H1 (cell line): ENCODE results near the gene NFAM1. TPM values are rescaled to one million over a fixed set of nuclear protein-coding genes. Genes with fewer than 3 reads are reported as not detected.

ENCODE experiments used
- CTCF ChIA-PET: fragments of 300-600 bp; sonication (Branson Sonifier 250); formaldehyde crosslinking; loops from one replicate; lab custom pipeline; 2021; ENCODE audit not compliant: partially characterized antibody; lab: Charles Lee
- POLR2A ChIA-PET: fragments of 300-600 bp; sonication (Branson Sonifier 250); formaldehyde crosslinking; loops from one replicate; lab custom pipeline; 2021; ENCODE audit warnings: inconsistent platforms; ENCODE audit not compliant: partially characterized antibody; lab: Charles Lee
- DNase-seq, 2 experiments: peaks; one replicate each; pipeline versions ENCODE4 v3.0.0 to v3.0.0-alpha.2; 2010 to 2022; ENCODE audit warnings: low spot score in 2 of 2, low read depth in 1 of 2, mixed read lengths in 1 of 2
- FAIRE-seq: peaks from 2 replicates; lab custom pipeline; 2011; peaks lifted over from hg19 to GRCh38; lab: Jason Lieb, UNC
- H2AFZ ChIP-seq: 2 replicates; pipeline ENCODE4 v1.8.1; 2012; ENCODE audit warnings: low read length, inconsistent platforms
- H2AK5ac ChIP-seq: 2 replicates; pipeline ENCODE4 v1.6.1; 2013; ENCODE audit warnings: low read depth, low read length
- H2BK120ac ChIP-seq: replicated peaks from 2 replicates; pipeline ENCODE3; 2013; ENCODE audit warnings: low read depth, low read length, inconsistent platforms
- H2BK12ac ChIP-seq: 2 replicates; pipeline ENCODE4 v1.6.1; 2013; ENCODE audit warnings: low read depth, low read length
- H2BK15ac ChIP-seq: 2 replicates; pipeline ENCODE4 v1.6.1; 2013; ENCODE audit warnings: low read length
- H2BK20ac ChIP-seq: 2 replicates; pipeline ENCODE4 v1.6.1; 2013; ENCODE audit warnings: low read length
- H2BK5ac ChIP-seq: 2 replicates; pipeline ENCODE4 v1.6.1; 2013; ENCODE audit warnings: low read depth, low read length
- H3K14ac ChIP-seq: 2 replicates; pipeline ENCODE4 v1.6.1; 2013; ENCODE audit warnings: inconsistent platforms; ENCODE audit not compliant: insufficient read length
- H3K18ac ChIP-seq: 2 replicates; pipeline ENCODE4 v1.6.1; 2013; ENCODE audit warnings: low read length; ENCODE audit errors: extremely low read depth
- H3K23ac ChIP-seq: 2 replicates; pipeline ENCODE4 v1.6.1; 2013; ENCODE audit warnings: inconsistent platforms; ENCODE audit not compliant: insufficient read length
- H3K23me2 ChIP-seq: 2 replicates; pipeline ENCODE4 v1.6.1; 2013; ENCODE audit warnings: low read depth, low read length
- H3K27ac ChIP-seq: 2 replicates; pipeline ENCODE4 v1.6.1; 2011; ENCODE audit warnings: low read depth, low read length, inconsistent platforms
- H3K27me3 ChIP-seq, 4 experiments: replicated peaks in 1 of 4; 1 replicate in 1 of 4; 2 replicates in 3 of 4; pipeline versions ENCODE4 v1.6.1 to v1.8.1; 2011 to 2013; ENCODE audit warnings: low read length in 3 of 4, mild to moderate bottlenecking in 3 of 4, inconsistent platforms in 2 of 4, mixed read lengths in 2 of 4, moderate library complexity in 1 of 4; ENCODE audit not compliant: control insufficient read depth in 3 of 4, insufficient read depth in 3 of 4; ENCODE audit errors: extremely low read depth in 1 of 4
- H3K36me3 ChIP-seq, 4 experiments: 2 replicates each; pipeline versions ENCODE4 v1.6.1 to v1.8.1; 2011 to 2013; ENCODE audit warnings: mild to moderate bottlenecking in 4 of 4, low read length in 3 of 4, moderate library complexity in 2 of 4, control low read depth in 1 of 4, inconsistent platforms in 1 of 4; ENCODE audit not compliant: insufficient read depth in 4 of 4, control insufficient read depth in 2 of 4
- H3K4ac ChIP-seq: replicated peaks from 2 replicates; pipeline ENCODE3; 2013; ENCODE audit warnings: low read length, low read depth, mixed read lengths, inconsistent platforms; ENCODE audit not compliant: insufficient read length
- H3K4me1 ChIP-seq, 4 experiments: replicated peaks in 1 of 4; 1 replicate in 1 of 4; 2 replicates in 3 of 4; pipeline versions ENCODE4 v1.6.1 to v1.8.1; 2011 to 2013; ENCODE audit warnings: low read length in 3 of 4, inconsistent platforms in 2 of 4, mixed read lengths in 1 of 4; ENCODE audit not compliant: insufficient read depth in 4 of 4, control insufficient read depth in 3 of 4
- H3K4me2 ChIP-seq, 2 experiments: 2 replicates each; pipeline versions ENCODE4 v1.6.1 to v1.8.1; 2011 to 2013; ENCODE audit warnings: low read depth in 2 of 2, low read length in 2 of 2, control low read depth in 1 of 2, inconsistent platforms in 1 of 2, mild to moderate bottlenecking in 1 of 2; ENCODE audit not compliant: insufficient read depth in 1 of 2
- H3K4me3 ChIP-seq, 4 experiments: fragments of 200-600, 300-600 bp in 1 of 4; sonication (generic), shearing (Covaris generic), sonication (Bioruptor Twin) in 1 of 4; 2 replicates each; pipeline versions ENCODE4 v1.5.1 to v1.8.1; 2011 to 2016; ENCODE audit warnings: low read length in 4 of 4, low read depth in 3 of 4, control low read depth in 2 of 4, inconsistent platforms in 2 of 4, mild to moderate bottlenecking in 2 of 4, mixed read lengths in 1 of 4, moderate library complexity in 1 of 4; ENCODE audit not compliant: insufficient read depth in 2 of 4; ENCODE audit errors: extremely low read depth in 1 of 4
- H3K56ac ChIP-seq: replicated peaks from 2 replicates; pipeline ENCODE3; 2013; ENCODE audit warnings: low read depth, mild to moderate bottlenecking, mixed read lengths, low read length, inconsistent platforms; ENCODE audit not compliant: insufficient read length
- H3K79me1 ChIP-seq: 2 replicates; pipeline ENCODE4 v1.6.1; 2013; ENCODE audit warnings: low read depth, low read length, control low read depth
- H3K79me2 ChIP-seq, 2 experiments: 2 replicates each; pipeline versions ENCODE4 v1.6.1 to v1.8.1; 2012 to 2013; ENCODE audit warnings: low read length in 2 of 2, mild to moderate bottlenecking in 2 of 2, inconsistent platforms in 1 of 2; ENCODE audit not compliant: insufficient read depth in 2 of 2, control insufficient read depth in 1 of 2
- H3K9ac ChIP-seq, 4 experiments: replicated peaks in 1 of 4; 1 replicate in 1 of 4; 2 replicates in 3 of 4; pipeline versions ENCODE4 v1.6.1 to v1.8.1; 2011 to 2013; ENCODE audit warnings: low read depth in 3 of 4, low read length in 3 of 4, control low read depth in 2 of 4, mild to moderate bottlenecking in 2 of 4, moderate library complexity in 2 of 4, inconsistent platforms in 1 of 4; ENCODE audit errors: extremely low read depth in 1 of 4
- H3K9me3 ChIP-seq, 2 experiments: 2 replicates each; pipeline versions ENCODE4 v1.6.1 to v1.8.1; 2012 to 2013; ENCODE audit warnings: mild to moderate bottlenecking in 2 of 2, moderate library complexity in 2 of 2, control low read depth in 1 of 2, inconsistent platforms in 1 of 2, low read depth in 1 of 2, low read length in 1 of 2, mixed read lengths in 1 of 2; ENCODE audit not compliant: insufficient read depth in 2 of 2
- H4K20me1 ChIP-seq, 2 experiments: replicated peaks in 1 of 2; 2 replicates each; pipeline versions ENCODE3 to v1.8.1; 2011 to 2013; ENCODE audit warnings: inconsistent platforms in 2 of 2, low read length in 2 of 2, mild to moderate bottlenecking in 1 of 2; ENCODE audit not compliant: insufficient read depth in 2 of 2, control insufficient read depth in 1 of 2
- H4K5ac ChIP-seq: 2 replicates; pipeline ENCODE4 v1.6.1; 2013; ENCODE audit warnings: low read length, low read depth, mixed read lengths, inconsistent platforms; ENCODE audit not compliant: insufficient read length
- H4K8ac ChIP-seq: 2 replicates; pipeline ENCODE4 v1.8.0; 2013; ENCODE audit warnings: mild to moderate bottlenecking, moderate library complexity, low read length, inconsistent platforms; ENCODE audit not compliant: insufficient read depth; ENCODE audit errors: extremely low read depth
- H4K91ac ChIP-seq: replicated peaks from 2 replicates; pipeline ENCODE3; 2013; ENCODE audit warnings: low read length, mixed read lengths, inconsistent platforms; ENCODE audit not compliant: insufficient read length
- BCL11A ChIP-seq, 2 experiments: IDR thresholded peaks; one replicate each; pipeline ENCODE4 v1.6.1; 2011; ENCODE audit warnings: low read depth in 2 of 2, low read length in 2 of 2, mild to moderate bottlenecking in 2 of 2
- CTBP2 ChIP-seq: IDR thresholded peaks from 2 replicates; pipeline ENCODE4 v1.7.0; 2011; ENCODE audit warnings: borderline replicate concordance, mild to moderate bottlenecking, moderate library complexity, mixed read lengths, low read length; ENCODE audit not compliant: insufficient read depth, insufficient read length
- HDAC6 ChIP-seq: IDR thresholded peaks from one replicate; pipeline ENCODE4 v1.7.1; 2012; ENCODE audit warnings: low read depth, mild to moderate bottlenecking, inconsistent platforms, low read length, moderate library complexity
- KDM1A ChIP-seq: fragments of 200-600, 300-600 bp; sonication (generic); IDR thresholded peaks from 2 replicates; pipeline ENCODE4 v1.7.1; 2016; ENCODE audit warnings: mild to moderate bottlenecking, low read length, borderline replicate concordance
- POLR2A ChIP-seq, 2 experiments: IDR thresholded peaks; 1 replicate in 1 of 2; 2 replicates in 1 of 2; pipeline ENCODE4 v1.6.1; 2011; ENCODE audit warnings: low read depth in 2 of 2, low read length in 2 of 2, mild to moderate bottlenecking in 2 of 2; ENCODE audit errors: control extremely low read depth in 1 of 2
- POLR2AphosphoS5 ChIP-seq: IDR thresholded peaks from 2 replicates; pipeline ENCODE4 v1.6.1; 2011; ENCODE audit warnings: low read depth, low read length
- POU5F1 ChIP-seq: IDR thresholded peaks from 2 replicates; pipeline ENCODE4 v1.6.1; 2011; ENCODE audit warnings: low read depth, mild to moderate bottlenecking, low read length, moderate library complexity
- SIRT6 ChIP-seq: IDR thresholded peaks from one replicate; pipeline ENCODE4 v1.7.1; 2012; ENCODE audit warnings: low read length, inconsistent platforms
- SP2 ChIP-seq: IDR thresholded peaks from 2 replicates; pipeline ENCODE4 v1.6.1; 2012; ENCODE audit warnings: mild to moderate bottlenecking, low read length, inconsistent platforms
- SRF ChIP-seq: IDR thresholded peaks from 2 replicates; pipeline ENCODE4 v1.6.1; 2011; ENCODE audit warnings: mild to moderate bottlenecking, low read depth, low read length, moderate library complexity
- TAF1 ChIP-seq: IDR thresholded peaks from 2 replicates; pipeline ENCODE4 v1.6.1; 2011; ENCODE audit warnings: mild to moderate bottlenecking, low read depth, low read length
- TCF12 ChIP-seq: IDR thresholded peaks from 2 replicates; pipeline ENCODE4 v1.6.1; 2011; ENCODE audit warnings: low read depth, mild to moderate bottlenecking, low read length
- TEAD4 ChIP-seq: IDR thresholded peaks from 2 replicates; pipeline ENCODE4 v1.6.1; 2012; ENCODE audit warnings: low read depth, low read length, inconsistent platforms, mixed read lengths
- WGBS, 2 experiments: shearing (Covaris generic) in 1 of 2; methylation state at CpG; one replicate each; pipeline versions ENCODE4 v1.1.6 to v1.1.7; 2013 to 2015; ENCODE audit warnings: low lambda C conversion rate in 2 of 2, mixed read lengths in 2 of 2, inconsistent platforms in 1 of 2, low coverage in 1 of 2, missing lambda C conversion rate in 1 of 2; ENCODE audit not compliant: insufficient replicate concordance in 2 of 2, insufficient coverage in 1 of 2, insufficient read length in 1 of 2; ENCODE audit errors: extremely low coverage in 1 of 2, missing lambda C conversion rate in 1 of 2; 5-methylcytosine and 5-hydroxymethylcytosine counted together
- polyA plus RNA-seq, 7 experiments: library from polyadenylated mRNA; depleted of rRNA in 3 of 7; stranded (reverse) in 5 of 7; unstranded in 2 of 7; fragments of >200 nt in 5 of 7; fragments of 200-250 nt in 2 of 7; gene quantifications; 1 replicate in 5 of 7; 2 replicates in 1 of 7; 4 replicates in 1 of 7; pipeline versions ENCODE4 v1.2.1 to v1.2.3, GENCODE V29; 2011 to 2013; ENCODE audit warnings: missing spikeins in 2 of 7, mixed read lengths in 2 of 7
- total RNA-seq: library from RNA; stranded (reverse); fragmentation: NEBNext Ultra II Directional; extraction: Animal tissue kit (Norgen Biotek cat#: 25700); gene quantifications from 2 replicates; pipeline ENCODE4 v1.2.1, GENCODE V29; 2021

NFAM1 gene
- total and polyA plus RNA-seq, 2 of the 8 experiments (the other 6 are each of a cell fraction or from before 2014, with no cell fraction given), result 0.62 to 0.73 TPM

DNA sequence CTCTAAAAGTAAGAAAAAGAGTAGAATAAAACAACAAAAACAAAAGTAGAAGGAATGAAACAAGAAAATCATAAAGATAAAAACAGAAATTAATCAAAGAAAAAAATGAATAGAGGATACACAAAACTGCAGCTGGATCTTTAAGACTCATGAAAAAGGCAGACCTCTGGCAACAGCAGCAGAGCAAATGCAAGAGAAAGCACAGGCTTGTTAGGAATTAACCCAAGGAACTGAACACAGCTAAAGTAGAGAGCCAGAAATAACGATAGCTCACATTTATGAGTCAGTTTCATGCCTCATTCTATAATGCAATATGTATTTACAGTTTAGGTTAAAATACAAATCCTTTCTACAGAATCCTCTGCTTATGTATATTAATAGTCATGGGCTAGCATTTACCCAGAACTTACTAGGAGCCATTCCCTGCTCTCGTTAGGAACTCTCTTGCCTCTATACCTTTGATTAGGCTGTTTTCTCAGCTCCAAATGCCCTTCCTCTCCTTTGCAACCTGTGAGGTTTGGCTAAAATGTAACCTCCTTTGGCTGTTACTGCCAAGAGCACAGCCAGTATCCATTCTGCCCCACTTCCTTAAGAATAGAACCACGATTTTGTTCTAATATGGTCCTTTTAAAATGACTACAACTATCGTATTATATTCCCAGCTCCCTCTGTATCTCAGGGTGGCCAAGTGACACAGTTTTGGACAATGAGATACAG is 38.3 kb upstream of the NFAM1 start:
- Histone ChIP-seq H3K4me1 (0 out of 7 replicates have a peak, but pooled peaks cover 0 to 1% (median 0%) of the 10 kb centered on the region in 4 experiments), H2BK15ac (no peak overlapping the region), H3K4me3 (no peak overlapping the region), H3K4ac (no peak overlapping the region), H3K14ac (no peak overlapping the region), H3K27me3 (no peaks in the 10 kb centered on the region), H3K56ac (no peak overlapping the region), H3K23me2 (peaks cover 4% of the 10 kb centered on the region; the same call in 1 of the 2 replicates), H3K4me2 (no peak overlapping the region), H2BK120ac (no peak overlapping the region), H2AK5ac (no peak overlapping the region), H2BK5ac (no peak overlapping the region), H3K23ac (no peak overlapping the region), H4K5ac (no peak overlapping the region), H3K9me3 (no peaks in the 10 kb centered on the region), H2BK20ac (no peak overlapping the region), H3K27ac (no peak overlapping the region), H3K36me3 (no peaks in the 10 kb centered on the region), H3K9ac (no peak overlapping the region), H3K18ac (no peak overlapping the region), H3K79me1 (no peaks in the 10 kb centered on the region), H4K8ac (no peak overlapping the region), H4K20me1 (no peaks in the 10 kb centered on the region), H2BK12ac (no peak overlapping the region), H3K79me2 (no peaks in the 10 kb centered on the region), H4K91ac (no peak overlapping the region), H2AFZ (no peak overlapping the region)
- TF ChIP-seq KDM1A (no peak), CTBP2 (no peak), TEAD4 (no peak), POLR2A (IDR thresholded peaks at IDR 0.05; ENCODE audit: control extremely low read depth in 1 of 2, low read depth in 2 of 2, low read length in 2 of 2) (no peak), SP2 (no peak), SIRT6 (no peak), POU5F1 (no peak), TAF1 (no peak), TCF12 (no peak), POLR2AphosphoS5 (no peak), HDAC6 (no peak), BCL11A (IDR thresholded peaks at IDR 0.05; ENCODE audit: low read depth in 2 of 2, low read length in 2 of 2) (no peak), SRF (no peak)
- FAIRE-seq (no peak), DNase-seq (no peak)
- CTCF ChIA-PET, result interaction anchor here (0.6 to 1.8 kb wide), 5 partner anchors 8 to 1823 kb away, joined by 3 to 6 read pairs (median 4); no protein-coding TSS in a partner anchor
- POLR2A ChIA-PET, result no interaction called here
- WGBS, 2 experiments, result 91% methylated on average over 4 of the region's 4 CpGs; no CpG with 5 or more reads in 1 of the 2 experiments
